GM12875 (cell line): Measurements from ENCODE around the gene AUH.

Source experiments
- H3K4me3 ChIP-seq: one replicate; pipeline ENCODE4 v1.5.1; 2011; ENCODE audit warnings: low read depth, low read length, control low read depth
- CTCF ChIP-seq: IDR thresholded peaks from 2 replicates; pipeline ENCODE4 v1.5.1; 2011; ENCODE audit warnings: low read depth, mild to moderate bottlenecking, control low read depth, inconsistent platforms, low read length, moderate library complexity, borderline replicate concordance; ENCODE audit not compliant: insufficient read depth

AUH gene

GRCh38 chr9:91403665-91404543, 42.2 kb upstream of the AUH start:
- H3K4me3 ChIP-seq, result no peak overlapping the region
- TF ChIP-seq CTCF, result no peak

GRCh38 chr9:91398926-91399325, 37.2 kb upstream of the AUH start:
- no peak overlapping the region for H3K4me3 ChIP-seq
- TF ChIP-seq CTCF, result no peak

- TF ChIP-seq CTCF, result no peak
- no peak overlapping the region for H3K4me3 ChIP-seq
These were observed 34.1 kb upstream of the AUH start for GRCh38 chr9:91395553-91396471.

GRCh38 chr9:91395106-91395552, 33.4 kb upstream of the AUH start:
- H3K4me3 ChIP-seq, result no peak overlapping the region
- TF ChIP-seq CTCF, result no peak

- no peak overlapping the region for H3K4me3 ChIP-seq
- TF ChIP-seq CTCF, result no peak
These were observed 32.1 kb upstream of the AUH start for GRCh38 chr9:91393826-91394225.

GRCh38 chr9:91392435-91392834, 30.7 kb upstream of the AUH start:
- TF ChIP-seq CTCF, result no peak
- H3K4me3 ChIP-seq, result no peak overlapping the region

- no peak for TF ChIP-seq CTCF
These were observed 30.1 kb upstream of the AUH start for GRCh38 chr9:91391818-91392217.

More at GRCh38 chr9:91391818-91392217, 30.1 kb upstream of the AUH start:
- no peak overlapping the region for H3K4me3 ChIP-seq
